Liver (tissue), 9 donors: Measurements from ENCODE around the gene MALT1. TPM values are rescaled to one million over a fixed set of nuclear protein-coding genes. Genes with fewer than 3 reads are reported as not detected.
A peak's percentile ranks its signal among the peaks of the same experiment; 100 is the strongest.

Experiments used
- DNase-seq: peaks from one replicate; pipeline ENCODE4 v3.0.0-alpha.2; 2017; ENCODE audit warnings: low spot score
- H3K27ac ChIP-seq, 2 donors: one replicate each; pipeline ENCODE4 v1.7.0; 2013; ENCODE audit warnings: inconsistent platforms in 2 of 2, low read length in 2 of 2, control low read depth in 1 of 2, low read depth in 1 of 2, mild to moderate bottlenecking in 1 of 2
- H3K27me3 ChIP-seq, 4 donors: one replicate each; pipeline versions ENCODE4 v1.6.1 to v1.7.0; 2013; ENCODE audit warnings: low read length in 3 of 4, inconsistent platforms in 1 of 4, mild to moderate bottlenecking in 1 of 4, moderate library complexity in 1 of 4; ENCODE audit not compliant: control insufficient read depth in 4 of 4, insufficient read depth in 4 of 4
- H3K36me3 ChIP-seq, 4 donors: one replicate each; pipeline versions ENCODE4 v1.6.1 to v1.7.0; 2013; ENCODE audit warnings: low read length in 3 of 4, mild to moderate bottlenecking in 3 of 4, low read depth in 1 of 4, moderate library complexity in 1 of 4; ENCODE audit not compliant: control insufficient read depth in 4 of 4, insufficient read depth in 3 of 4
- H3K4me1 ChIP-seq, 4 donors: one replicate each; pipeline versions ENCODE4 v1.6.1 to v1.7.0; 2013; ENCODE audit warnings: low read length in 3 of 4, mild to moderate bottlenecking in 3 of 4, moderate library complexity in 1 of 4; ENCODE audit not compliant: control insufficient read depth in 4 of 4, insufficient read depth in 4 of 4
- H3K4me3 ChIP-seq, 3 donors: one replicate each; pipeline versions ENCODE4 v1.6.1 to v1.7.0; 2013; ENCODE audit warnings: low read length in 3 of 3, control low read depth in 1 of 3, low read depth in 1 of 3, mild to moderate bottlenecking in 1 of 3
- H3K9ac ChIP-seq, 2 donors: one replicate each; pipeline ENCODE4 v1.7.0; 2013; ENCODE audit warnings: low read length in 2 of 2, mild to moderate bottlenecking in 2 of 2, moderate library complexity in 2 of 2, control low read depth in 1 of 2, low read depth in 1 of 2
- H3K9me3 ChIP-seq, 4 donors: one replicate each; pipeline versions ENCODE4 v1.6.1 to v1.7.0; 2013; ENCODE audit warnings: low read length in 3 of 4; ENCODE audit not compliant: control insufficient read depth in 4 of 4
- CTCF ChIP-seq: fragments of 150-350 bp; IDR thresholded peaks from 2 replicates; pipeline ENCODE4 v1.5.1; 2017; ENCODE audit warnings: improper control_type of control experiment, low read depth, low read length; ENCODE audit not compliant: missing input control
- EGR1 ChIP-seq, 2 donors: IDR thresholded peaks; 2 replicates each; pipeline ENCODE4 v1.6.1; 2016 to 2018; ENCODE audit warnings: antibody characterized with exemption in 2 of 2, low read depth in 2 of 2
- FOXA1 ChIP-seq: IDR thresholded peaks from 2 replicates; pipeline ENCODE4 v1.6.1; 2016; ENCODE audit warnings: antibody characterized with exemption
- GABPA ChIP-seq, 2 donors: IDR thresholded peaks in 1 of 2; conservative IDR thresholded peaks in 1 of 2; 2 replicates each; pipeline ENCODE4 v1.6.1; 2016; ENCODE audit warnings: antibody characterized with exemption in 2 of 2, mild to moderate bottlenecking in 1 of 2, moderate library complexity in 1 of 2
- HNF4A ChIP-seq, 2 donors: conservative IDR thresholded peaks; 2 replicates each; pipeline ENCODE4 v1.6.1; 2016; ENCODE audit warnings: antibody characterized with exemption in 2 of 2, mild to moderate bottlenecking in 2 of 2
- HNF4G ChIP-seq: IDR thresholded peaks from 2 replicates; pipeline ENCODE4 v1.6.1; 2016; ENCODE audit warnings: antibody characterized with exemption
- JUND ChIP-seq, 2 donors: IDR thresholded peaks; 2 replicates each; pipeline ENCODE4 v1.6.1; 2016; ENCODE audit warnings: antibody characterized with exemption in 2 of 2
- MAX ChIP-seq: IDR thresholded peaks from 2 replicates; pipeline ENCODE4 v1.6.1; 2016; ENCODE audit warnings: antibody characterized with exemption
- RAD21 ChIP-seq, 2 donors: IDR thresholded peaks; 2 replicates each; pipeline ENCODE4 v1.6.1; 2016; ENCODE audit warnings: antibody characterized with exemption in 2 of 2, mild to moderate bottlenecking in 2 of 2
- RXRA ChIP-seq, 2 donors: IDR thresholded peaks; 2 replicates each; pipeline ENCODE4 v1.6.1; 2017 to 2018; ENCODE audit warnings: antibody characterized with exemption in 2 of 2, mild to moderate bottlenecking in 1 of 2
- SP1 ChIP-seq: IDR thresholded peaks from 2 replicates; pipeline ENCODE4 v1.6.1; 2018; ENCODE audit warnings: antibody characterized with exemption, mild to moderate bottlenecking
- TAF1 ChIP-seq: conservative IDR thresholded peaks from 2 replicates; pipeline ENCODE4 v1.6.1; 2016; ENCODE audit warnings: antibody characterized with exemption, mild to moderate bottlenecking
- YY1 ChIP-seq: IDR thresholded peaks from 2 replicates; pipeline ENCODE4 v1.6.1; 2016; ENCODE audit warnings: antibody characterized with exemption, mild to moderate bottlenecking
- ZBTB33 ChIP-seq: IDR thresholded peaks from 2 replicates; pipeline ENCODE4 v1.6.1; 2016; ENCODE audit warnings: antibody characterized with exemption
- WGBS: extraction: QIAGEN DNeasy Blood & Tissue Kit; methylation state at CpG from one replicate; pipeline ENCODE4 v1.1.7; 2013; 5-methylcytosine and 5-hydroxymethylcytosine counted together
- polyA plus RNA-seq, 2 donors: library from polyadenylated mRNA; stranded (reverse) in 1 of 2; unstranded in 1 of 2; fragments of 200-250 nt in 1 of 2; fragments of >200 nt in 1 of 2; fragmentation: Nextera tagmentation in 1 of 2; extraction: Ambion mirVana in 1 of 2; gene quantifications; one replicate each; pipeline versions ENCODE4 v1.2.1 to v1.2.3, GENCODE V29; 2013 to 2015
- total RNA-seq, 2 donors: library from RNA; depleted of rRNA; stranded (reverse); fragments of >200 nt; gene quantifications; one replicate each; pipeline ENCODE4 v1.2.3, GENCODE V29; 2014
- TF ChIP-seq, protein P1 (sequence below): IDR thresholded peaks from 2 replicates; pipeline ENCODE4 v1.6.1; 2016; ENCODE audit warnings: antibody characterized with exemption, mild to moderate bottlenecking
- TF ChIP-seq, protein P2 (sequence below): IDR thresholded peaks from 2 replicates; pipeline ENCODE4 v1.6.1; 2016; ENCODE audit warnings: antibody characterized with exemption
- donor health status: healthy.
- donor health status: healthy.
- donor health status: healthy.
- donor health status: healthy.
- donor health status: healthy.

MALT1 gene
- total and polyA plus RNA-seq, 4 donors, result 3.1 to 27.3 (median 6.4) TPM

DNA sequence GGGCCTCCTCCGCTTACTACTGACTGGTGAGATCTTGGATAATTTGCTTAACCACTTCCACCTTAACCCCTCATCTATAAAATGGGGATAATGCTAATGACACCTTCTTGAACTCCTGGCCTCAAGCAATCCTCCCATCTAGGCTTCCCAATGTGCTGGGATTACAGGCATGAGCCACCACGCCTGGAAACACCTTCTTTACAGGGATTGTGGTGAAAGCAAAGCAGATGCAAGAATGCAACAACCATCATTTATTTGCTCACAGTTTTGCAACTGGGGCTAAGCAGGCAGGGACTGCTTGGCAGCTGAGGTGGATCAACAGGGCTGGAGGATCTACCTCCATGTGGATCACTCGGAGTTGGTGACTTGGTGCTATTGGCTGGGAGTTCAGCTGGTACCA, 117.2 kb downstream of the MALT1 start:
- no peak overlapping the region for H3K9ac ChIP-seq
- H3K36me3 ChIP-seq, result no peaks in the 10 kb centered on the region
- DNase-seq, result no peak
- WGBS, result 91% methylated on average over 3 of the region's 3 CpGs
- H3K9me3 ChIP-seq, result no peaks in the 10 kb centered on the region
- H3K4me3 ChIP-seq, result no peak overlapping the region
- H3K27ac ChIP-seq, result peak overlapping the region in 1 of 2 donors; percentile 12
- no peaks in the 10 kb centered on the region for H3K4me1 ChIP-seq
- H3K27me3 ChIP-seq, result no peaks in the 10 kb centered on the region
- TF ChIP-seq MAX (no peak), RAD21 (IDR thresholded peaks at IDR 0.05) (no peak), TAF1 (no peak), JUND (IDR thresholded peaks at IDR 0.05) (no peak), EGR1 (IDR thresholded peaks at IDR 0.05; ENCODE audit: low read depth in 2 of 2) (no peak), FOXA1 (no peak), HNF4G (no peak), HNF4A (conservative IDR thresholded peaks at IDR 0.05) (no peak), GABPA (IDR thresholded peaks at IDR 0.05 in 1 of 2, conservative IDR thresholded peaks at IDR 0.05 in 1 of 2) (no peak), ZBTB33 (no peak), YY1 (no peak), SP1 (no peak), CTCF (no peak), RXRA (IDR thresholded peaks at IDR 0.05) (no peak)
- TF ChIP-seq, protein P1, sequence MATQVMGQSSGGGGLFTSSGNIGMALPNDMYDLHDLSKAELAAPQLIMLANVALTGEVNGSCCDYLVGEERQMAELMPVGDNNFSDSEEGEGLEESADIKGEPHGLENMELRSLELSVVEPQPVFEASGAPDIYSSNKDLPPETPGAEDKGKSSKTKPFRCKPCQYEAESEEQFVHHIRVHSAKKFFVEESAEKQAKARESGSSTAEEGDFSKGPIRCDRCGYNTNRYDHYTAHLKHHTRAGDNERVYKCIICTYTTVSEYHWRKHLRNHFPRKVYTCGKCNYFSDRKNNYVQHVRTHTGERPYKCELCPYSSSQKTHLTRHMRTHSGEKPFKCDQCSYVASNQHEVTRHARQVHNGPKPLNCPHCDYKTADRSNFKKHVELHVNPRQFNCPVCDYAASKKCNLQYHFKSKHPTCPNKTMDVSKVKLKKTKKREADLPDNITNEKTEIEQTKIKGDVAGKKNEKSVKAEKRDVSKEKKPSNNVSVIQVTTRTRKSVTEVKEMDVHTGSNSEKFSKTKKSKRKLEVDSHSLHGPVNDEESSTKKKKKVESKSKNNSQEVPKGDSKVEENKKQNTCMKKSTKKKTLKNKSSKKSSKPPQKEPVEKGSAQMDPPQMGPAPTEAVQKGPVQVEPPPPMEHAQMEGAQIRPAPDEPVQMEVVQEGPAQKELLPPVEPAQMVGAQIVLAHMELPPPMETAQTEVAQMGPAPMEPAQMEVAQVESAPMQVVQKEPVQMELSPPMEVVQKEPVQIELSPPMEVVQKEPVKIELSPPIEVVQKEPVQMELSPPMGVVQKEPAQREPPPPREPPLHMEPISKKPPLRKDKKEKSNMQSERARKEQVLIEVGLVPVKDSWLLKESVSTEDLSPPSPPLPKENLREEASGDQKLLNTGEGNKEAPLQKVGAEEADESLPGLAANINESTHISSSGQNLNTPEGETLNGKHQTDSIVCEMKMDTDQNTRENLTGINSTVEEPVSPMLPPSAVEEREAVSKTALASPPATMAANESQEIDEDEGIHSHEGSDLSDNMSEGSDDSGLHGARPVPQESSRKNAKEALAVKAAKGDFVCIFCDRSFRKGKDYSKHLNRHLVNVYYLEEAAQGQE, result no peak
- TF ChIP-seq, protein P2, sequence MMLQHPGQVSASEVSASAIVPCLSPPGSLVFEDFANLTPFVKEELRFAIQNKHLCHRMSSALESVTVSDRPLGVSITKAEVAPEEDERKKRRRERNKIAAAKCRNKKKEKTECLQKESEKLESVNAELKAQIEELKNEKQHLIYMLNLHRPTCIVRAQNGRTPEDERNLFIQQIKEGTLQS, result no peak
